Caco-2 (cell line): ENCODE data around the gene GRIA3. TPM values are rescaled to one million over a fixed set of nuclear protein-coding genes. Genes with fewer than 3 reads are reported as not detected.

Experiments
- BruUV-seq: library from RNA; stranded (reverse); fragments of 400-500 nt; replicated peaks from 2 replicates; lab custom pipeline; 2021; lab: Mats Ljungman, UMichigan
- CTCF ChIA-PET: fragments of 300-600 bp; sonication (Branson Sonifier 250); formaldehyde crosslinking; loops from one replicate; lab custom pipeline; 2022; ENCODE audit warnings: antibody characterized with exemption; lab: Charles Lee
- POLR2A ChIA-PET: fragments of 300-600 bp; sonication (Branson Sonifier 250); formaldehyde crosslinking; loops from one replicate; lab custom pipeline; 2022; ENCODE audit warnings: antibody characterized with exemption; lab: Charles Lee
- DNase-seq, 2 experiments: peaks; one replicate each; pipeline versions ENCODE4 v3.0.0 to v3.0.0-alpha.2; 2020 to 2022
- H3K27me3 ChIP-seq: replicated peaks from 2 replicates; pipeline ENCODE4 v1.6.0; 2011; ENCODE audit warnings: low read length; ENCODE audit not compliant: control insufficient read depth, insufficient read depth
- H3K36me3 ChIP-seq: 2 replicates; pipeline ENCODE4 v1.5.1; 2011; ENCODE audit warnings: low read length; ENCODE audit not compliant: control insufficient read depth, insufficient read depth
- H3K4me1 ChIP-seq: fragments of 250-450 bp; sonication (Bioruptor Pico); 2 replicates; pipeline ENCODE4 v1.5.1; 2020; ENCODE audit warnings: mild to moderate bottlenecking
- H3K4me3 ChIP-seq: 2 replicates; pipeline ENCODE4 v1.5.1; 2011; ENCODE audit warnings: low read depth, mild to moderate bottlenecking, control low read depth, low read length
- H3K9me3 ChIP-seq: fragments of 250-450 bp; sonication (Bioruptor Pico); 2 replicates; pipeline ENCODE4 v1.5.1; 2020; ENCODE audit warnings: mild to moderate bottlenecking, moderate library complexity
- H3K27ac Mint-ChIP-seq: one replicate; pipeline ENCODE4 v1.8.0; 2022; ENCODE audit warnings: mixed read lengths; ENCODE audit not compliant: unreplicated experiment
- H3K27me3 Mint-ChIP-seq: one replicate; pipeline ENCODE4 v1.8.0; 2022; ENCODE audit warnings: mixed read lengths; ENCODE audit not compliant: insufficient read depth, unreplicated experiment
- H3K36me3 Mint-ChIP-seq: one replicate; pipeline ENCODE4 v1.8.0; 2022; ENCODE audit warnings: mild to moderate bottlenecking, mixed read lengths; ENCODE audit not compliant: insufficient read depth, unreplicated experiment
- H3K4me1 Mint-ChIP-seq: one replicate; pipeline ENCODE4 v1.8.0; 2022; ENCODE audit warnings: low read depth, mixed read lengths; ENCODE audit not compliant: unreplicated experiment
- H3K4me3 Mint-ChIP-seq: one replicate; pipeline ENCODE4 v1.8.0; 2022; ENCODE audit warnings: mild to moderate bottlenecking, moderate library complexity, mixed read lengths; ENCODE audit not compliant: unreplicated experiment
- H3K9me3 Mint-ChIP-seq: one replicate; pipeline ENCODE4 v1.8.0; 2022; ENCODE audit warnings: mixed read lengths; ENCODE audit not compliant: unreplicated experiment
- intact Hi-C: fragments of 100-400 bp; cut with micrococcal nuclease; formaldehyde crosslinking; loops from one replicate; pipeline ENCODE4 v1.10.0; 2022; ENCODE audit not compliant: unreplicated experiment
- total RNA-seq: library from RNA; stranded (reverse); gene quantifications from 2 replicates; pipeline ENCODE4 v1.2.3, GENCODE V29; 2022
- TF ChIP-seq, protein P1 (sequence below), 2 experiments: fragments of 200-600 bp in 1 of 2; IDR thresholded peaks; 1 replicate in 1 of 2; 2 replicates in 1 of 2; pipeline versions ENCODE4 v1.5.1 to v1.8.0; 2011 to 2022; ENCODE audit warnings: antibody characterized with exemption in 1 of 2, control low read depth in 1 of 2, inconsistent platforms in 1 of 2, low read depth in 1 of 2, low read length in 1 of 2, mild to moderate bottlenecking in 1 of 2, moderate library complexity in 1 of 2; ENCODE audit not compliant: insufficient read depth in 1 of 2, severe bottlenecking in 1 of 2, unreplicated experiment in 1 of 2

Gene GRIA3
- total RNA-seq, 1 experiment from 2014 or later, result not detected

DNA sequence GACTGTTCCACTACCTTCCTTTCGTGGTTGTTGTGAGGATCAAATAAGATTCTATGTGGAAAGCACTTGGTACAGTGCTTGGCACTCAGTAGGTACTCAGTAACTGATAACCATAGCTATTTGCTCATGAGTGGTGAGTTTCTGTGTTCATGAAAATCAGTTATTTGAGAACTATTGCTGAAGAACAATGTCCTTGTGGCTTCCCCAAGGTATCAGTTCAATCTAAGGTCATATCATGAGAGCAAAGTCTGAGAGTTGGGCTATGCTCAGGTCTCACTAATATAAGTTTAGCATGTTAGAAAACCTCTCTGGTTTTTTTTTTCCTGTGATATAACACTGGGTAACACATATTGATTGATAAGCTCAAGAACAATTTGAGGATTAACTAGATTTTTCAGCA lies 147.8 kb downstream of the GRIA3 start:
- no peak overlapping the region for H3K4me3 ChIP-seq
- Mint-ChIP-seq H3K27me3 (no peaks in the 10 kb centered on the region), H3K36me3 (no peaks in the 10 kb centered on the region), H3K4me1 (no peaks in the 10 kb centered on the region), H3K4me3 (no peak overlapping the region), H3K27ac (no peak overlapping the region), H3K9me3 (no peaks in the 10 kb centered on the region)
- no TSS peak for BruUV-seq
- ChIA-PET POLR2A (no interaction called here), CTCF (interaction anchor here (0.6 kb wide), 1 partner anchor 10 kb away, joined by 3 read pairs; no protein-coding TSS in a partner anchor)
- H3K9me3 ChIP-seq, result no peaks in the 10 kb centered on the region
- no peaks in the 10 kb centered on the region for H3K27me3 ChIP-seq
- no peaks in the 10 kb centered on the region for H3K4me1 ChIP-seq
- DNase-seq, result no peak
- intact Hi-C loops, result no loop called here
- TF ChIP-seq, protein P1, sequence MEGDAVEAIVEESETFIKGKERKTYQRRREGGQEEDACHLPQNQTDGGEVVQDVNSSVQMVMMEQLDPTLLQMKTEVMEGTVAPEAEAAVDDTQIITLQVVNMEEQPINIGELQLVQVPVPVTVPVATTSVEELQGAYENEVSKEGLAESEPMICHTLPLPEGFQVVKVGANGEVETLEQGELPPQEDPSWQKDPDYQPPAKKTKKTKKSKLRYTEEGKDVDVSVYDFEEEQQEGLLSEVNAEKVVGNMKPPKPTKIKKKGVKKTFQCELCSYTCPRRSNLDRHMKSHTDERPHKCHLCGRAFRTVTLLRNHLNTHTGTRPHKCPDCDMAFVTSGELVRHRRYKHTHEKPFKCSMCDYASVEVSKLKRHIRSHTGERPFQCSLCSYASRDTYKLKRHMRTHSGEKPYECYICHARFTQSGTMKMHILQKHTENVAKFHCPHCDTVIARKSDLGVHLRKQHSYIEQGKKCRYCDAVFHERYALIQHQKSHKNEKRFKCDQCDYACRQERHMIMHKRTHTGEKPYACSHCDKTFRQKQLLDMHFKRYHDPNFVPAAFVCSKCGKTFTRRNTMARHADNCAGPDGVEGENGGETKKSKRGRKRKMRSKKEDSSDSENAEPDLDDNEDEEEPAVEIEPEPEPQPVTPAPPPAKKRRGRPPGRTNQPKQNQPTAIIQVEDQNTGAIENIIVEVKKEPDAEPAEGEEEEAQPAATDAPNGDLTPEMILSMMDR (IDR thresholded peaks at IDR 0.05; ENCODE audit: insufficient read depth in 1 of 2, low read depth in 1 of 2, low read length in 1 of 2, severe bottlenecking in 1 of 2, unreplicated experiment in 1 of 2), result no peak
- no peaks in the 10 kb centered on the region for H3K36me3 ChIP-seq

- CTCF ChIA-PET, result no interaction called here
- POLR2A ChIA-PET, result no interaction called here
- intact Hi-C loops, result no loop called here
Observed at GRCh38 chrX:123336666-123337065, 152.6 kb downstream of the GRIA3 start.

GRCh38 chrX:123337886-123338639 lies 154.0 kb downstream of the GRIA3 start:
- CTCF ChIA-PET, result no interaction called here
- Mint-ChIP-seq H3K27ac (no peak overlapping the region), H3K36me3 (no peaks in the 10 kb centered on the region), H3K4me3 (no peak overlapping the region), H3K9me3 (no peaks in the 10 kb centered on the region), H3K27me3 (no peaks in the 10 kb centered on the region), H3K4me1 (no peaks in the 10 kb centered on the region)
- no peak for DNase-seq
- intact Hi-C loops, result no loop called here
- no peaks in the 10 kb centered on the region for H3K27me3 ChIP-seq
- no peaks in the 10 kb centered on the region for H3K4me1 ChIP-seq
- BruUV-seq, result no TSS peak
- H3K9me3 ChIP-seq, result no peaks in the 10 kb centered on the region
- POLR2A ChIA-PET, result no interaction called here
- TF ChIP-seq, protein P1 (IDR thresholded peaks at IDR 0.05; ENCODE audit: insufficient read depth in 1 of 2, low read depth in 1 of 2, low read length in 1 of 2, severe bottlenecking in 1 of 2, unreplicated experiment in 1 of 2), result no peak
- no peak overlapping the region for H3K4me3 ChIP-seq
- no peaks in the 10 kb centered on the region for H3K36me3 ChIP-seq

More at GRCh38 chrX:123336666-123337065, 152.6 kb downstream of the GRIA3 start:
- H3K9me3 ChIP-seq, result no peaks in the 10 kb centered on the region
- no peaks in the 10 kb centered on the region for H3K9me3 Mint-ChIP-seq
- no peaks in the 10 kb centered on the region for H3K27me3 Mint-ChIP-seq
- no peaks in the 10 kb centered on the region for H3K27me3 ChIP-seq
- BruUV-seq, result no TSS peak
- no peak overlapping the region for H3K27ac Mint-ChIP-seq
- H3K4me1 ChIP-seq, result no peaks in the 10 kb centered on the region
- no peak for DNase-seq
- H3K4me1 Mint-ChIP-seq, result no peaks in the 10 kb centered on the region
- TF ChIP-seq, protein P1 (IDR thresholded peaks at IDR 0.05; ENCODE audit: insufficient read depth in 1 of 2, low read depth in 1 of 2, low read length in 1 of 2, severe bottlenecking in 1 of 2, unreplicated experiment in 1 of 2), result no peak
- no peak overlapping the region for H3K4me3 Mint-ChIP-seq
- H3K4me3 ChIP-seq, result no peak overlapping the region
- no peaks in the 10 kb centered on the region for H3K36me3 Mint-ChIP-seq
- H3K36me3 ChIP-seq, result no peaks in the 10 kb centered on the region
